MM.1S (cell line): ENCODE results near the gene CAPN9.

Source experiments
- DNase-seq: peaks from one replicate; pipeline ENCODE4 v3.0.0-alpha.2; 2015
- H2AFZ ChIP-seq: fragments of 300-600 bp; sonication (generic); 2 replicates; pipeline ENCODE4 v1.6.0; 2016; ENCODE audit warnings: antibody characterized with exemption, low read length
- H3F3A ChIP-seq: fragments of 300-600 bp; sonication (generic); 2 replicates; pipeline ENCODE4 v1.6.1; 2016; ENCODE audit warnings: mild to moderate bottlenecking, antibody characterized with exemption, low read length, moderate library complexity, mixed read lengths; ENCODE audit not compliant: insufficient read depth
- H3K27ac ChIP-seq: fragments of 300-600 bp; sonication (generic); 2 replicates; pipeline ENCODE4 v1.5.1; 2016; ENCODE audit warnings: mild to moderate bottlenecking, low read length
- H3K27me3 ChIP-seq: fragments of 300-600 bp; sonication (generic); replicated peaks from 2 replicates; pipeline ENCODE4 v1.6.0; 2016; ENCODE audit warnings: low read length; ENCODE audit not compliant: insufficient read depth
- H3K36me3 ChIP-seq: fragments of 300-600 bp; sonication (generic); replicated peaks from 2 replicates; pipeline ENCODE4 v1.6.1; 2016; ENCODE audit warnings: mild to moderate bottlenecking, low read length, mixed read lengths; ENCODE audit not compliant: insufficient read depth
- H3K4me1 ChIP-seq: fragments of 300-600 bp; sonication (generic); 2 replicates; pipeline ENCODE4 v1.6.1; 2016; ENCODE audit warnings: low read length, mixed read lengths
- H3K4me2 ChIP-seq: fragments of 300-600 bp; sonication (generic); 2 replicates; pipeline ENCODE4 v1.6.0; 2016; ENCODE audit warnings: low read depth, low read length
- H3K4me3 ChIP-seq: fragments of 300-600 bp; sonication (generic); 2 replicates; pipeline ENCODE4 v1.5.1; 2016; ENCODE audit warnings: low read length, mixed read lengths
- H3K79me2 ChIP-seq: fragments of 300-600 bp; sonication (generic); 2 replicates; pipeline ENCODE4 v1.6.1; 2016; ENCODE audit warnings: mixed run types, low read length, mixed read lengths
- H3K9ac ChIP-seq: fragments of 300-600 bp; sonication (generic); 2 replicates; pipeline ENCODE4 v1.6.1; 2016; ENCODE audit warnings: low read length, mixed read lengths
- H3K9me2 ChIP-seq: fragments of 300-600 bp; sonication (generic); replicated peaks from 2 replicates; pipeline ENCODE4 v1.6.1; 2016; ENCODE audit warnings: mild to moderate bottlenecking, low read length, mixed read lengths; ENCODE audit not compliant: insufficient read depth
- H3K9me3 ChIP-seq: fragments of 300-600 bp; sonication (generic); replicated peaks from 2 replicates; pipeline ENCODE4 v1.6.1; 2016; ENCODE audit warnings: mild to moderate bottlenecking, low read length, mixed read lengths; ENCODE audit not compliant: insufficient read depth
- H4K20me1 ChIP-seq: fragments of 300-600 bp; sonication (generic); 2 replicates; pipeline ENCODE4 v1.6.1; 2016; ENCODE audit warnings: mild to moderate bottlenecking, low read length, moderate library complexity, mixed read lengths; ENCODE audit not compliant: insufficient read depth
- CTCF ChIP-seq: fragments of 300-600 bp; sonication (generic); IDR thresholded peaks from 2 replicates; pipeline ENCODE4 v1.5.1; 2016; ENCODE audit warnings: antibody characterized with exemption, low read length, mixed read lengths
- EZH2 ChIP-seq: fragments of 300-600 bp; sonication (generic); optimal IDR thresholded peaks from 2 replicates; pipeline ENCODE3; 2017; ENCODE audit warnings: low read depth, mild to moderate bottlenecking, antibody characterized with exemption, low read length, mixed read lengths
- EZH2phosphoT487 ChIP-seq: fragments of 300-600 bp; sonication (generic); IDR thresholded peaks from 2 replicates; pipeline ENCODE4 v1.6.1; 2018; ENCODE audit warnings: antibody characterized with exemption, low read length

CAPN9 gene

GRCh38 chr1:230824551-230824918, 77.3 kb downstream of the CAPN9 start:
- H3F3A ChIP-seq, result no peaks in the 10 kb centered on the region
- no peaks in the 10 kb centered on the region for H3K9me2 ChIP-seq
- no peaks in the 10 kb centered on the region for H3K79me2 ChIP-seq
- 0 out of 2 replicates have a peak overlapping the region, but pooled peaks have one; percentile 20 for H2AFZ ChIP-seq
- DNase-seq, result no peak
- H3K27ac ChIP-seq, result no peak overlapping the region
- TF ChIP-seq CTCF, result no peak
- TF ChIP-seq EZH2phosphoT487, result no peak
- no peak for TF ChIP-seq EZH2
- no peak overlapping the region for H3K4me3 ChIP-seq
- peaks cover 16% of the 10 kb centered on the region for H3K4me1 ChIP-seq
- peak overlapping the region; percentile 47; the same call in 1 of the 2 replicates for H3K4me2 ChIP-seq
- no peak overlapping the region for H3K9ac ChIP-seq
- no peaks in the 10 kb centered on the region for H3K9me3 ChIP-seq
- H4K20me1 ChIP-seq, result no peaks in the 10 kb centered on the region
- H3K27me3 ChIP-seq, result no peaks in the 10 kb centered on the region
- H3K36me3 ChIP-seq, result no peaks in the 10 kb centered on the region

GRCh38 chr1:230824919-230825721, 77.9 kb downstream of the CAPN9 start:
- Histone ChIP-seq H2AFZ (0 out of 2 replicates have a peak overlapping the region, but pooled peaks have one; percentile 20), H3K4me3 (no peak overlapping the region), H3K9me3 (no peaks in the 10 kb centered on the region), H3K9me2 (no peaks in the 10 kb centered on the region), H3K79me2 (no peaks in the 10 kb centered on the region), H3K4me2 (peak overlapping the region; percentile 47; the same call in 1 of the 2 replicates), H3K27ac (0 out of 2 replicates have a peak overlapping the region, but pooled peaks have one; percentile 11), H3K27me3 (no peaks in the 10 kb centered on the region), H3K36me3 (no peaks in the 10 kb centered on the region), H3F3A (no peaks in the 10 kb centered on the region), H3K4me1 (peaks cover 16% of the 10 kb centered on the region), H4K20me1 (no peaks in the 10 kb centered on the region), H3K9ac (no peak overlapping the region)
- no peak for TF ChIP-seq EZH2phosphoT487
- no peak for TF ChIP-seq EZH2
- TF ChIP-seq CTCF, result no peak
- DNase-seq, result peak; percentile 41

- DNase-seq, result no peak
- Histone ChIP-seq H2AFZ (no peak overlapping the region), H3K4me1 (peaks cover 16% of the 10 kb centered on the region), H3K9ac (no peak overlapping the region), H4K20me1 (no peaks in the 10 kb centered on the region), H3K9me3 (no peaks in the 10 kb centered on the region), H3K4me3 (no peak overlapping the region), H3K4me2 (peak overlapping the region; percentile 47; the same call in 1 of the 2 replicates), H3K27me3 (no peaks in the 10 kb centered on the region), H3K9me2 (no peaks in the 10 kb centered on the region), H3K36me3 (no peaks in the 10 kb centered on the region), H3K79me2 (no peaks in the 10 kb centered on the region), H3F3A (no peaks in the 10 kb centered on the region), H3K27ac (no peak overlapping the region)
- TF ChIP-seq EZH2phosphoT487, result no peak
- TF ChIP-seq CTCF, result no peak
- no peak for TF ChIP-seq EZH2
Measured at GRCh38 chr1:230825761-230826160, 78.6 kb downstream of the CAPN9 start.
